ENCODE data around the gene IFI6. TPM values are rescaled to one million over a fixed set of nuclear protein-coding genes. Genes with fewer than 3 reads are reported as not detected.
A peak's percentile ranks its signal among the peaks of the same experiment; 100 is the strongest.
"Not testable (repeated sequence)": the region's sequence is repeated elsewhere in the genome, so short reads cannot be mapped to it uniquely, and the experiment has no call there.

IFI6 gene
- total RNA-seq, 4 donors from 2014 or later = 28.2 to 79.3 (median 69.4) TPM

GRCh38 chr1:27633640-27634176 is 38.3 kb downstream of the IFI6 start:
- no peak for DNase-seq (ENCODE audit: low spot score in 2 of 2)
- Histone ChIP-seq H3K27me3 (peaks cover 0 to 9% of the 10 kb centered on the region in 2 donors), H3K27ac (peak overlapping the region in 3 of 4 donors; percentile 68 to 78 (median 78)), H3K9me3 (no peaks in the 10 kb centered on the region), H3K4me1 (peaks cover 0 to 57% (median 22%) of the 10 kb centered on the region in 4 donors), H3K36me3 (no peaks in the 10 kb centered on the region), H3K4me3 (peak overlapping the region; percentile 27 to 59 (median 50))
- 28 to 34% methylated on average over 14 to 17 of the region's 17 CpGs for WGBS, 2 donors
- TF ChIP-seq POLR2A (IDR thresholded peaks at IDR 0.05) = no peak
- TF ChIP-seq CTCF (IDR thresholded peaks at IDR 0.05) = no peak
- TF ChIP-seq EP300 (IDR thresholded peaks at IDR 0.05) = no peak

GRCh38 chr1:27633298-27633610 is 38.7 kb downstream of the IFI6 start:
- no peak for TF ChIP-seq CTCF (IDR thresholded peaks at IDR 0.05)
- TF ChIP-seq POLR2A (IDR thresholded peaks at IDR 0.05) = no peak
- TF ChIP-seq EP300 (IDR thresholded peaks at IDR 0.05) = no peak
- H3K36me3 ChIP-seq = no peaks in the 10 kb centered on the region
- no peak for DNase-seq (ENCODE audit: low spot score in 2 of 2)
- peaks cover 0 to 59% (median 24%) of the 10 kb centered on the region in 4 donors for H3K4me1 ChIP-seq
- peak overlapping the region in 3 of 4 donors; percentile 68 to 78 (median 78) for H3K27ac ChIP-seq
- WGBS, 2 donors = 75 to 83% methylated on average over 3 to 5 of the region's 5 CpGs
- H3K4me3 ChIP-seq = peak overlapping the region in 1 of 4 donors; percentile 59
- H3K27me3 ChIP-seq = peaks cover 0 to 9% of the 10 kb centered on the region in 2 donors
- no peaks in the 10 kb centered on the region for H3K9me3 ChIP-seq

DNA sequence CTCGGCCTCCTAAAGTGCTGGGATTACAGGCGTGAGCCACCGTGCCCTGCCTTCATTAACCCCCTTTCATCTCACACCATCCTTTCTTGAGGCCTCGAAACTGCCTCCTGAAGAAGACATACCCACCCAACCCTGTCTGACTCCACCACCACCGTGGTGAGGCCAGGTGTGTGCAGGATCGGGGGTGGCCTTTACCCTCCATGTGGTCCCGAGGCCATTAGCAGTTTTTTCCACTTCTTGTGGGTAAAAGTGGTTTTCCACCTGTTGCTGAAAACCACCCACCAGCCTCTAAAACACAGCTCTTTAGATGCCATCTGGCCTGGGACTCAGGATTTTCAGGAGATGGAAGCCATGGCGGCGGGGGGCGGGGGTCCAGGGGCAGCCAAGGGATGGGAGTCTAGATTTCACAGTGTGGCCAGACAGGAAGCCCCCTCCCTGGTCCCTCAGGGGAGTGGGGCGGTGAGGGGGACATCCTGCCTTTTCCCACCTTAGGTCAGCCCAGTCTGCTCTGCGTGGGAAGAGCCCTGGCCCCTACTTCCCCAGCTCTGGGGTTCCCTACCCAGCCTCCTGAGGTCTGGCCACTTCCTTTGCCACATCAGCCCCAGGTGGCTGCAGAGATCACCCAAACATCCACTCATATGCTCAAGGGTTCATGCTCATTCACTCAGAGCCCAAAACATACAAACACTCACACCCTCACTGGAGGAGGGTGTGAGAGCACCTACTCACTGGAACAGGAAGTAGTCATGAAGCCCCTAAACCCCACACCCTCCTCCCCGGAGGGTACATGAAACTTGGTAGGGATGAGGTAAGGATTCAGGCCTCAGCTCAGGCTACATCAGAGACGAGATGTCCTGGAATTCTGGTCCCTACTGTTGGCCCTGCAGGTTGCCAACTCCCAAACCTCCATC is 39.4 kb downstream of the IFI6 start:
- TF ChIP-seq POLR2A (IDR thresholded peaks at IDR 0.05) (no peak), CTCF (IDR thresholded peaks at IDR 0.05) (no peak)
- Histone ChIP-seq H3K27me3 (peaks cover 0 to 9% of the 10 kb centered on the region in 2 donors), H3K4me3 (peak overlapping the region in 1 of 4 donors; percentile 59), H3K9me3 (no peaks in the 10 kb centered on the region), H3K4me1 (peaks cover 0 to 59% (median 27%) of the 10 kb centered on the region in 4 donors), H3K27ac (peak overlapping the region in 3 of 4 donors; percentile 68 to 78 (median 78)), H3K36me3 (no peaks in the 10 kb centered on the region)
- DNase-seq (ENCODE audit: low spot score in 2 of 2) = no peak
- WGBS, 2 donors = 67 to 74% methylated on average over 14 of the region's 14 CpGs

DNA sequence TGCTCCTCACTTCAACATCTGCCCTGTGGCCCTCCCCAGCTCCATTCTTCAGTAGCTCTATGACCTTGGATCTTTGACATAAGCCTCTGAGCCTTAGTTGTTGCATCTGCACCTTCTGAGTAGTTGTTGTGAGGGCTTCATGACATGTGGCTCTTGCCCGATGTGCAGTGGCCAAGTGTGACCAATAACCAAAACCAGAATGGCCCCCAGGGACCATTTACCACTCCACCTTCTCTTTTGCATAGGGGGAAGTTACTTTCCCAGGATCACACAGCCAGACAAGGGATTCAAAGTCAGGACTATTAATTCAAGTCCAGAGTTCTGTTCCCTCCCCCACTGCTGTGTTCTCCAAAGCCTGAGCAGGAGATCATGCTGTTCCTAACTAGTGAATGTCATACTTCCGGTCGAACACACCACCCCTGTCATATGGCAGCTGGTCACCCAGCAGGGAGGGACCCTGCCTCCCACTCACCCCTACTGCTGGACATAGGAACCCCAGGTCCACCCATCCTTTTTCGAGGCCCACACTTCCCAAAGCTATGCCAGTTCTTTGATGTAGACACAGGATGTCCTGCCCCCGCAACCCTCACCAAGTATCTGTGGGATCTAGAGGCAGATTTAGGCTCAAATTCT is 41.0 kb downstream of the IFI6 start:
- no peak for TF ChIP-seq POLR2A (IDR thresholded peaks at IDR 0.05)
- TF ChIP-seq EP300 (IDR thresholded peaks at IDR 0.05) = peak in 1 of 2 donors; percentile 64
- peak in 1 of 2 donors; percentile 43 for DNase-seq (ENCODE audit: low spot score in 2 of 2)
- Histone ChIP-seq H3K27ac (peak overlapping the region; percentile 36 to 78 (median 73)), H3K36me3 (no peaks in the 10 kb centered on the region), H3K27me3 (peaks cover 0 to 9% of the 10 kb centered on the region in 2 donors), H3K4me3 (no peak overlapping the region), H3K9me3 (no peaks in the 10 kb centered on the region), H3K4me1 (peaks cover 0 to 66% (median 29%) of the 10 kb centered on the region in 4 donors)
- 46 to 49% methylated on average over 5 of the region's 5 CpGs for WGBS, 2 donors

DNA sequence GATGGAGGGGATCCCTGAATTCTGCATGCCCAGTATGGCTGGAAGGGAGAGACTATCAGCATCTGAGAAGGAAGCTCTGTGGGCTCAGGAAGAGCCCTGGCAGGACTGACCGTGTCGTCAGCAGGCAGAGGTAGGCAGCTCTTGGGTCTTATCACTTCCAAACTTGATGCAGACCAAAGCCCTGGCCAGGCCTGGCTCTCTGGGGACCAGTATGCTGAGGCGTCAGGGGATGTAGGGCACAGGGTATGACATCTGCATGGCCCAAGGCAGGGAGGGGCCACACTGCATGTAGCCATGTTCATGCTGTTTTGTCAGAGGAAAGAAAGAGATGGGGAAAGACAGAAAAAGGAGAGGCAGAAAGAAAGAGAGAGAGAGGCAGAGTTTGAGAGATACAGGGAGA is 43.3 kb downstream of the IFI6 start:
- no peak overlapping the region for H3K4me3 ChIP-seq
- DNase-seq (ENCODE audit: low spot score in 2 of 2) = no peak
- 48 to 77% methylated on average over 3 of the region's 3 CpGs for WGBS, 2 donors
- H3K4me1 ChIP-seq = peaks cover 0 to 55% (median 26%) of the 10 kb centered on the region in 4 donors
- H3K27me3 ChIP-seq = peaks cover 0 to 6% of the 10 kb centered on the region in 2 donors
- H3K27ac ChIP-seq = peak overlapping the region in 2 of 4 donors; percentile 53 to 71
- no peaks in the 10 kb centered on the region for H3K36me3 ChIP-seq
- TF ChIP-seq CTCF (IDR thresholded peaks at IDR 0.05) (no peak), POLR2A (IDR thresholded peaks at IDR 0.05) (no peak), EP300 (IDR thresholded peaks at IDR 0.05) (no peak)
- H3K9me3 ChIP-seq = no peaks in the 10 kb centered on the region

- H3K27me3 ChIP-seq; H3K4me3 ChIP-seq; H3K9me3 ChIP-seq; H3K36me3 ChIP-seq; H3K27ac ChIP-seq; DNase-seq (ENCODE audit: low spot score in 2 of 2): not testable (repeated sequence)
- 94 to 96% methylated on average over 4 of the region's 4 CpGs for whole genome bisulfite sequencing, 2 donors
- peaks cover 0 to 46% (median 21%) of the 10 kb centered on the region in 4 donors for H3K4me1 ChIP-seq
Observed at GRCh38 chr1:27627733-27628132, 44.3 kb downstream of the IFI6 start.
